HG02870 (cell line): Measurements from ENCODE around the gene STAC2.

Experiments
- ATAC-seq: cut with Tn5 transposase; IDR thresholded peaks from one replicate; pipeline ENCODE4 v1.9.1; 2021; ENCODE audit warnings: mild to moderate bottlenecking, moderate library complexity; ENCODE audit not compliant: unreplicated experiment

Gene STAC2

GRCh38 chr17:39210093-39210434 lies 15.7 kb downstream of the STAC2 start:
- no peak for ATAC-seq

- ATAC-seq: no peak
These were observed 16.2 kb downstream of the STAC2 start for GRCh38 chr17:39209317-39210092.

- no peak for ATAC-seq
These were observed 16.9 kb downstream of the STAC2 start for GRCh38 chr17:39208893-39209292.

- ATAC-seq: no peak
These were observed 17.6 kb downstream of the STAC2 start for GRCh38 chr17:39208136-39208535.

- ATAC-seq: no peak
These were observed 20.6 kb downstream of the STAC2 start for GRCh38 chr17:39205112-39205526.

- no peak for ATAC-seq
These were observed 21.5 kb downstream of the STAC2 start for GRCh38 chr17:39204245-39204644.

GRCh38 chr17:39200957-39201510 lies 24.7 kb downstream of the STAC2 start:
- no peak for ATAC-seq

GRCh38 chr17:39200070-39200879 lies 25.5 kb downstream of the STAC2 start, which contains the start of gene RPL19:
RPL19 (plus strand) TSS chr17:39200283; CDS start chr17:39200345, 62 bp downstream.
- peak; percentile 53 for ATAC-seq

GRCh38 chr17:39199820-39200069 lies 26.0 kb downstream of the STAC2 start:
- peak; percentile 47 for ATAC-seq

GRCh38 chr17:39198186-39198566 lies 27.6 kb downstream of the STAC2 start:
- no peak for ATAC-seq

- ATAC-seq: no peak
These were observed 28.2 kb downstream of the STAC2 start, which contains the start of gene CACNB1 for GRCh38 chr17:39197380-39198185. CACNB1 (minus strand) TSS chr17:39197669; CDS start chr17:39197495, 174 bp downstream.

GRCh38 chr17:39196808-39197291 lies 28.9 kb downstream of the STAC2 start:
- no peak for ATAC-seq

- no peak for ATAC-seq
These were observed 29.4 kb downstream of the STAC2 start for GRCh38 chr17:39196241-39196807.

- no peak for ATAC-seq
These were observed 30.1 kb downstream of the STAC2 start for GRCh38 chr17:39195568-39196160.

GRCh38 chr17:39194985-39195524 lies 30.7 kb downstream of the STAC2 start:
- ATAC-seq: no peak

GRCh38 chr17:39194089-39194984 lies 31.4 kb downstream of the STAC2 start:
- ATAC-seq: no peak

- no peak for ATAC-seq
These were observed 32.4 kb downstream of the STAC2 start for GRCh38 chr17:39193346-39193745.

- no peak for ATAC-seq
These were observed 32.8 kb downstream of the STAC2 start for GRCh38 chr17:39192901-39193300.
